ENCODE data around the gene MIA3.

The MIA3 gene

GRCh38 chr1:222696741-222697140 is 78.8 kb downstream of the MIA3 start:
- Histone ChIP-seq H3K4me3 (ENCODE audit: low read depth in 1 of 2, low read length in 2 of 2) (no peak overlapping the region), H3K27me3 (ENCODE audit: control insufficient read depth in 1 of 2, insufficient read depth in 2 of 2, low read length in 2 of 2) (no peaks in the 10 kb centered on the region), H3K36me3 (ENCODE audit: control insufficient read depth in 1 of 2, insufficient read depth in 2 of 2, low read length in 2 of 2) (no peaks in the 10 kb centered on the region), H3K9me3 (ENCODE audit: control insufficient read depth in 1 of 2, low read length in 2 of 2) (no peaks in the 10 kb centered on the region), H3K4me1 (ENCODE audit: control insufficient read depth in 1 of 2, insufficient read depth in 2 of 2, low read length in 2 of 2) (no peaks in the 10 kb centered on the region), H3K27ac (ENCODE audit: low read depth, low read length) (no peak overlapping the region), H3K9ac (ENCODE audit: low read depth in 1 of 2, low read length in 2 of 2) (no peak overlapping the region)

- Histone ChIP-seq H3K36me3 (ENCODE audit: control insufficient read depth in 1 of 2, insufficient read depth in 2 of 2, low read length in 2 of 2) (no peaks in the 10 kb centered on the region), H3K9me3 (ENCODE audit: control insufficient read depth in 1 of 2, low read length in 2 of 2) (no peaks in the 10 kb centered on the region), H3K27ac (ENCODE audit: low read depth, low read length) (no peak overlapping the region), H3K9ac (ENCODE audit: low read depth in 1 of 2, low read length in 2 of 2) (no peak overlapping the region), H3K4me1 (ENCODE audit: control insufficient read depth in 1 of 2, insufficient read depth in 2 of 2, low read length in 2 of 2) (no peaks in the 10 kb centered on the region), H3K4me3 (ENCODE audit: low read depth in 1 of 2, low read length in 2 of 2) (no peak overlapping the region), H3K27me3 (ENCODE audit: control insufficient read depth in 1 of 2, insufficient read depth in 2 of 2, low read length in 2 of 2) (no peaks in the 10 kb centered on the region)
Measured at GRCh38 chr1:222697203-222697602, 79.3 kb downstream of the MIA3 start.

GRCh38 chr1:222697826-222698225 is 79.9 kb downstream of the MIA3 start:
- no peak overlapping the region for H3K9ac ChIP-seq (ENCODE audit: low read depth in 1 of 2, low read length in 2 of 2)
- no peak overlapping the region for H3K27ac ChIP-seq (ENCODE audit: low read depth, low read length)
- H3K4me3 ChIP-seq (ENCODE audit: low read depth in 1 of 2, low read length in 2 of 2): no peak overlapping the region
- no peaks in the 10 kb centered on the region for H3K9me3 ChIP-seq (ENCODE audit: control insufficient read depth in 1 of 2, low read length in 2 of 2)
- H3K27me3 ChIP-seq (ENCODE audit: control insufficient read depth in 1 of 2, insufficient read depth in 2 of 2, low read length in 2 of 2): no peaks in the 10 kb centered on the region
- H3K36me3 ChIP-seq (ENCODE audit: control insufficient read depth in 1 of 2, insufficient read depth in 2 of 2, low read length in 2 of 2): no peaks in the 10 kb centered on the region
- H3K4me1 ChIP-seq (ENCODE audit: control insufficient read depth in 1 of 2, insufficient read depth in 2 of 2, low read length in 2 of 2): no peaks in the 10 kb centered on the region

GRCh38 chr1:222702210-222702609 is 84.3 kb downstream of the MIA3 start:
- no peak overlapping the region for H3K4me3 ChIP-seq (ENCODE audit: low read depth in 1 of 2, low read length in 2 of 2)
- no peak overlapping the region for H3K27ac ChIP-seq (ENCODE audit: low read depth, low read length)
- no peaks in the 10 kb centered on the region for H3K36me3 ChIP-seq (ENCODE audit: control insufficient read depth in 1 of 2, insufficient read depth in 2 of 2, low read length in 2 of 2)
- no peaks in the 10 kb centered on the region for H3K27me3 ChIP-seq (ENCODE audit: control insufficient read depth in 1 of 2, insufficient read depth in 2 of 2, low read length in 2 of 2)
- H3K4me1 ChIP-seq (ENCODE audit: control insufficient read depth in 1 of 2, insufficient read depth in 2 of 2, low read length in 2 of 2): no peaks in the 10 kb centered on the region
- no peak overlapping the region for H3K9ac ChIP-seq (ENCODE audit: low read depth in 1 of 2, low read length in 2 of 2)
- no peaks in the 10 kb centered on the region for H3K9me3 ChIP-seq (ENCODE audit: control insufficient read depth in 1 of 2, low read length in 2 of 2)

GRCh38 chr1:222704260-222704659 is 86.4 kb downstream of the MIA3 start:
- Histone ChIP-seq H3K9ac (ENCODE audit: low read depth in 1 of 2, low read length in 2 of 2) (no peak overlapping the region), H3K9me3 (ENCODE audit: control insufficient read depth in 1 of 2, low read length in 2 of 2) (no peaks in the 10 kb centered on the region), H3K27ac (ENCODE audit: low read depth, low read length) (no peak overlapping the region), H3K4me3 (ENCODE audit: low read depth in 1 of 2, low read length in 2 of 2) (no peak overlapping the region), H3K4me1 (ENCODE audit: control insufficient read depth in 1 of 2, insufficient read depth in 2 of 2, low read length in 2 of 2) (no peaks in the 10 kb centered on the region), H3K27me3 (ENCODE audit: control insufficient read depth in 1 of 2, insufficient read depth in 2 of 2, low read length in 2 of 2) (no peaks in the 10 kb centered on the region), H3K36me3 (ENCODE audit: control insufficient read depth in 1 of 2, insufficient read depth in 2 of 2, low read length in 2 of 2) (no peaks in the 10 kb centered on the region)

GRCh38 chr1:222706815-222707214 is 88.9 kb downstream of the MIA3 start:
- no peaks in the 10 kb centered on the region for H3K9me3 ChIP-seq (ENCODE audit: control insufficient read depth in 1 of 2, low read length in 2 of 2)
- H3K4me1 ChIP-seq (ENCODE audit: control insufficient read depth in 1 of 2, insufficient read depth in 2 of 2, low read length in 2 of 2): peaks cover 7 to 11% of the 10 kb centered on the region in 2 donors
- H3K27ac ChIP-seq (ENCODE audit: low read depth, low read length): no peak overlapping the region
- H3K27me3 ChIP-seq (ENCODE audit: control insufficient read depth in 1 of 2, insufficient read depth in 2 of 2, low read length in 2 of 2): no peaks in the 10 kb centered on the region
- no peak overlapping the region for H3K9ac ChIP-seq (ENCODE audit: low read depth in 1 of 2, low read length in 2 of 2)
- H3K36me3 ChIP-seq (ENCODE audit: control insufficient read depth in 1 of 2, insufficient read depth in 2 of 2, low read length in 2 of 2): no peaks in the 10 kb centered on the region
- H3K4me3 ChIP-seq (ENCODE audit: low read depth in 1 of 2, low read length in 2 of 2): no peak overlapping the region

- Histone ChIP-seq H3K4me1 (ENCODE audit: control insufficient read depth in 1 of 2, insufficient read depth in 2 of 2, low read length in 2 of 2) (peaks cover 7 to 11% of the 10 kb centered on the region in 2 donors), H3K9ac (ENCODE audit: low read depth in 1 of 2, low read length in 2 of 2) (no peak overlapping the region), H3K4me3 (ENCODE audit: low read depth in 1 of 2, low read length in 2 of 2) (no peak overlapping the region), H3K27ac (ENCODE audit: low read depth, low read length) (no peak overlapping the region), H3K36me3 (ENCODE audit: control insufficient read depth in 1 of 2, insufficient read depth in 2 of 2, low read length in 2 of 2) (no peaks in the 10 kb centered on the region), H3K9me3 (ENCODE audit: control insufficient read depth in 1 of 2, low read length in 2 of 2) (no peaks in the 10 kb centered on the region), H3K27me3 (ENCODE audit: control insufficient read depth in 1 of 2, insufficient read depth in 2 of 2, low read length in 2 of 2) (no peaks in the 10 kb centered on the region)
Measured at GRCh38 chr1:222709700-222710153, 91.8 kb downstream of the MIA3 start.

- H3K27ac ChIP-seq (ENCODE audit: low read depth, low read length): peak overlapping the region; percentile 86
- H3K9me3 ChIP-seq (ENCODE audit: control insufficient read depth in 1 of 2, low read length in 2 of 2): no peaks in the 10 kb centered on the region
- peak overlapping the region; percentile 76 to 94 for H3K9ac ChIP-seq (ENCODE audit: low read depth in 1 of 2, low read length in 2 of 2)
- H3K36me3 ChIP-seq (ENCODE audit: control insufficient read depth in 1 of 2, insufficient read depth in 2 of 2, low read length in 2 of 2): peaks cover 3 to 8% of the 10 kb centered on the region in 2 donors
- H3K4me1 ChIP-seq (ENCODE audit: control insufficient read depth in 1 of 2, insufficient read depth in 2 of 2, low read length in 2 of 2): peaks cover 7 to 11% of the 10 kb centered on the region in 2 donors
- peak overlapping the region; percentile 89 to 90 for H3K4me3 ChIP-seq (ENCODE audit: low read depth in 1 of 2, low read length in 2 of 2)
- no peaks in the 10 kb centered on the region for H3K27me3 ChIP-seq (ENCODE audit: control insufficient read depth in 1 of 2, insufficient read depth in 2 of 2, low read length in 2 of 2)
Measured at GRCh38 chr1:222711319-222712252, 93.7 kb downstream of the MIA3 start.

GRCh38 chr1:222712253-222713090 is 94.6 kb downstream of the MIA3 start, which contains the start of the genes AIDA and BROX:
Gene AIDA, minus strand, starts transcription at chr1:222712491. Its CDS starts 174 bp downstream, at chr1:222712317.
Gene BROX, plus strand, starts transcription at chr1:222712564. Its CDS starts 3,136 bp downstream, at chr1:222715700.
- no peaks in the 10 kb centered on the region for H3K27me3 ChIP-seq (ENCODE audit: control insufficient read depth in 1 of 2, insufficient read depth in 2 of 2, low read length in 2 of 2)

More at GRCh38 chr1:222712253-222713090, 94.6 kb downstream of the MIA3 start, which contains the start of the genes AIDA and BROX:
- Histone ChIP-seq H3K36me3 (ENCODE audit: control insufficient read depth in 1 of 2, insufficient read depth in 2 of 2, low read length in 2 of 2) (peaks cover 4 to 12% of the 10 kb centered on the region in 2 donors), H3K27ac (ENCODE audit: low read depth, low read length) (peak within 1 kb of the TSS; percentile 90), H3K4me1 (ENCODE audit: control insufficient read depth in 1 of 2, insufficient read depth in 2 of 2, low read length in 2 of 2) (peaks cover 7 to 11% of the 10 kb centered on the region in 2 donors), H3K9ac (ENCODE audit: low read depth in 1 of 2, low read length in 2 of 2) (peak within 1 kb of the TSS; percentile 88 to 94), H3K4me3 (ENCODE audit: low read depth in 1 of 2, low read length in 2 of 2) (peak within 1 kb of the TSS; percentile 90 to 95), H3K9me3 (ENCODE audit: control insufficient read depth in 1 of 2, low read length in 2 of 2) (no peaks in the 10 kb centered on the region)

Data from duodenal mucosa (tissue), 2 donors.